ENCODE results near the gene ARHGAP22. TPM values are rescaled to one million over a fixed set of nuclear protein-coding genes. Genes with fewer than 3 reads are reported as not detected.

ARHGAP22 gene
- total RNA-seq, 1 experiment from 2014 or later: 1.8 TPM

DNA sequence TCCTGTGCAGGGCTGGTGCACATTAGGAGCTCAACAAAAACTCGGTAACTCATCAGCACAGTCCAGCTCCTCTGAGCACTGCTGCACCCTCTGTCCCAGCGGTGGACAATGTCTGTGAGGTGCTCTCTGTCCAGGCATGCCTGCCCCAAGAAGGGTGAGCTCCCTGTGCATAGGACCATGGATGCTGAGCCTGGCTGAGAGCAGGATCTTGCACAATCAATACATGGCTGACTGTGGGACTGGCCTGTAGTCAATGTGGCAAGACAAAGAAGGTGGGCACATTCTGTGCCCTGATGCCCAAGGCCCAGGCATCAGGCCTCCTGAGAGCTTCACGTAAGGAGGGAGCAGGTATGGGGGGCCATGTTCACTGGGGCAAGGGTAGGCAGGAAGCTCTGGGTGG is 17.1 kb downstream of the ARHGAP22 start:
- in situ Hi-C loops (cut with HindIII; ENCODE audit: low pct_unique_long_range_greater_than_20kb, low sequenced_read_pairs) (no loop called here), intact Hi-C loops (cut with micrococcal nuclease; ENCODE audit: unreplicated experiment) (no loop called here)
- TF ChIP-seq REST (IDR thresholded peaks at IDR 0.05; ENCODE audit: insufficient read depth in 1 of 2, low read depth in 2 of 2, low read length in 1 of 2) (no peak), TCF7L2 (IDR thresholded peaks at IDR 0.05; ENCODE audit: low read depth, low read length) (no peak), POLR2AphosphoS5 (IDR thresholded peaks at IDR 0.05; ENCODE audit: low read depth, low read length) (no peak), SIN3A (IDR thresholded peaks at IDR 0.05; ENCODE audit: borderline replicate concordance, insufficient read depth, low read depth, low read length) (no peak)
- TF ChIP-seq, protein P1, sequence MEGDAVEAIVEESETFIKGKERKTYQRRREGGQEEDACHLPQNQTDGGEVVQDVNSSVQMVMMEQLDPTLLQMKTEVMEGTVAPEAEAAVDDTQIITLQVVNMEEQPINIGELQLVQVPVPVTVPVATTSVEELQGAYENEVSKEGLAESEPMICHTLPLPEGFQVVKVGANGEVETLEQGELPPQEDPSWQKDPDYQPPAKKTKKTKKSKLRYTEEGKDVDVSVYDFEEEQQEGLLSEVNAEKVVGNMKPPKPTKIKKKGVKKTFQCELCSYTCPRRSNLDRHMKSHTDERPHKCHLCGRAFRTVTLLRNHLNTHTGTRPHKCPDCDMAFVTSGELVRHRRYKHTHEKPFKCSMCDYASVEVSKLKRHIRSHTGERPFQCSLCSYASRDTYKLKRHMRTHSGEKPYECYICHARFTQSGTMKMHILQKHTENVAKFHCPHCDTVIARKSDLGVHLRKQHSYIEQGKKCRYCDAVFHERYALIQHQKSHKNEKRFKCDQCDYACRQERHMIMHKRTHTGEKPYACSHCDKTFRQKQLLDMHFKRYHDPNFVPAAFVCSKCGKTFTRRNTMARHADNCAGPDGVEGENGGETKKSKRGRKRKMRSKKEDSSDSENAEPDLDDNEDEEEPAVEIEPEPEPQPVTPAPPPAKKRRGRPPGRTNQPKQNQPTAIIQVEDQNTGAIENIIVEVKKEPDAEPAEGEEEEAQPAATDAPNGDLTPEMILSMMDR (IDR thresholded peaks at IDR 0.05): no peak
- H3K27me3 ChIP-seq (ENCODE audit: control insufficient read depth, insufficient read depth, low read length): no peaks in the 10 kb centered on the region
- H3K4me1 ChIP-seq (ENCODE audit: control insufficient read depth, insufficient read depth, low read length): no peaks in the 10 kb centered on the region
- no TSS peak for BruUV-seq (replicated peaks)
- CTCF ChIA-PET: no interaction called here
- H3K27ac ChIP-seq (ENCODE audit: low read length): no peak overlapping the region
- no peaks in the 10 kb centered on the region for H3K36me3 ChIP-seq (ENCODE audit: control insufficient read depth, insufficient read depth, low read length)
- no peaks in the 10 kb centered on the region for H3K9me3 ChIP-seq (ENCODE audit: control insufficient read depth, insufficient read depth, low read depth, low read length)
- ATAC-seq (no peak), DNase-seq (ENCODE audit: low read depth, low spot score) (no peak)
- POLR2A ChIA-PET: no interaction called here
- H3K4me3 ChIP-seq (ENCODE audit: low read depth in 2 of 2, low read length in 2 of 2): no peak overlapping the region

GRCh38 chr10:48587101-48587500 is 17.8 kb downstream of the ARHGAP22 start:
- ATAC-seq (no peak), DNase-seq (ENCODE audit: low read depth, low spot score) (no peak)
- H3K27ac ChIP-seq (ENCODE audit: low read length): no peak overlapping the region
- ChIA-PET CTCF (no interaction called here), POLR2A (no interaction called here)
- H3K36me3 ChIP-seq (ENCODE audit: control insufficient read depth, insufficient read depth, low read length): no peaks in the 10 kb centered on the region
- intact Hi-C loops (cut with micrococcal nuclease; ENCODE audit: unreplicated experiment) (no loop called here), in situ Hi-C loops (cut with HindIII; ENCODE audit: low pct_unique_long_range_greater_than_20kb, low sequenced_read_pairs) (no loop called here)
- H3K9me3 ChIP-seq (ENCODE audit: control insufficient read depth, insufficient read depth, low read depth, low read length): no peaks in the 10 kb centered on the region
- TF ChIP-seq REST (IDR thresholded peaks at IDR 0.05; ENCODE audit: insufficient read depth in 1 of 2, low read depth in 2 of 2, low read length in 1 of 2): no peak
- TF ChIP-seq SIN3A (IDR thresholded peaks at IDR 0.05; ENCODE audit: borderline replicate concordance, insufficient read depth, low read depth, low read length): no peak
- no peak for TF ChIP-seq TCF7L2 (IDR thresholded peaks at IDR 0.05; ENCODE audit: low read depth, low read length)
- TF ChIP-seq, protein P1 (IDR thresholded peaks at IDR 0.05): no peak
- no peak for TF ChIP-seq POLR2AphosphoS5 (IDR thresholded peaks at IDR 0.05; ENCODE audit: low read depth, low read length)
- H3K4me1 ChIP-seq (ENCODE audit: control insufficient read depth, insufficient read depth, low read length): no peaks in the 10 kb centered on the region
- no peak overlapping the region for H3K4me3 ChIP-seq (ENCODE audit: low read depth in 2 of 2, low read length in 2 of 2)
- no peaks in the 10 kb centered on the region for H3K27me3 ChIP-seq (ENCODE audit: control insufficient read depth, insufficient read depth, low read length)
- BruUV-seq (replicated peaks): no TSS peak
